Keratinocyte (primary cell): ENCODE data around the gene RBPJ.

Source experiments
- EZH2 ChIP-seq: IDR thresholded peaks from one replicate; pipeline ENCODE4 v1.6.1; 2012; ENCODE audit warnings: inconsistent platforms, mild to moderate bottlenecking, low read length, moderate library complexity
- TF ChIP-seq, protein P1 (sequence below), 3 experiments: IDR thresholded peaks in 1 of 3; conservative IDR thresholded peaks in 1 of 3; optimal IDR thresholded peaks in 1 of 3; 2 replicates in 2 of 3; 3 replicates in 1 of 3; pipeline versions ENCODE3 to v1.5.1; 2011; ENCODE audit warnings: low read length in 3 of 3, mild to moderate bottlenecking in 3 of 3, moderate library complexity in 2 of 3, control low read depth in 1 of 3, inconsistent platforms in 1 of 3; ENCODE audit not compliant: insufficient read depth in 2 of 3; ENCODE audit errors: extremely low read depth in 1 of 3

GRCh38 chr4:26300314-26301307 is 20.2 kb upstream of the RBPJ start:
- TF ChIP-seq, protein P1, sequence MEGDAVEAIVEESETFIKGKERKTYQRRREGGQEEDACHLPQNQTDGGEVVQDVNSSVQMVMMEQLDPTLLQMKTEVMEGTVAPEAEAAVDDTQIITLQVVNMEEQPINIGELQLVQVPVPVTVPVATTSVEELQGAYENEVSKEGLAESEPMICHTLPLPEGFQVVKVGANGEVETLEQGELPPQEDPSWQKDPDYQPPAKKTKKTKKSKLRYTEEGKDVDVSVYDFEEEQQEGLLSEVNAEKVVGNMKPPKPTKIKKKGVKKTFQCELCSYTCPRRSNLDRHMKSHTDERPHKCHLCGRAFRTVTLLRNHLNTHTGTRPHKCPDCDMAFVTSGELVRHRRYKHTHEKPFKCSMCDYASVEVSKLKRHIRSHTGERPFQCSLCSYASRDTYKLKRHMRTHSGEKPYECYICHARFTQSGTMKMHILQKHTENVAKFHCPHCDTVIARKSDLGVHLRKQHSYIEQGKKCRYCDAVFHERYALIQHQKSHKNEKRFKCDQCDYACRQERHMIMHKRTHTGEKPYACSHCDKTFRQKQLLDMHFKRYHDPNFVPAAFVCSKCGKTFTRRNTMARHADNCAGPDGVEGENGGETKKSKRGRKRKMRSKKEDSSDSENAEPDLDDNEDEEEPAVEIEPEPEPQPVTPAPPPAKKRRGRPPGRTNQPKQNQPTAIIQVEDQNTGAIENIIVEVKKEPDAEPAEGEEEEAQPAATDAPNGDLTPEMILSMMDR (optimal IDR thresholded peaks at IDR 0.05 in 1 of 3, IDR thresholded peaks at IDR 0.05 in 1 of 3, conservative IDR thresholded peaks at IDR 0.05 in 1 of 3; ENCODE audit: extremely low read depth in 1 of 3, insufficient read depth in 2 of 3, low read length in 3 of 3) = no peak
- no peak for TF ChIP-seq EZH2
